ENCODE results near the gene ATRIP.

The ATRIP gene

GRCh38 chr3:48410205-48411040 is 36.1 kb upstream of the ATRIP start:
- no peak for DNase-seq

GRCh38 chr3:48411041-48411588 is 35.4 kb upstream of the ATRIP start:
- no peak for DNase-seq

- no peak for DNase-seq
Measured at GRCh38 chr3:48411606-48412374, 34.7 kb upstream of the ATRIP start.

GRCh38 chr3:48412375-48413001 is 34.0 kb upstream of the ATRIP start:
- DNase-seq: peak; percentile 12

GRCh38 chr3:48413086-48413485 is 33.5 kb upstream of the ATRIP start:
- peak; percentile 21 for DNase-seq

- DNase-seq: peak; percentile 22
Measured at GRCh38 chr3:48413611-48414010, 32.9 kb upstream of the ATRIP start.

- DNase-seq: peak; percentile 15
Measured at GRCh38 chr3:48414376-48415250, 31.9 kb upstream of the ATRIP start.

- DNase-seq: no peak
Measured at GRCh38 chr3:48415251-48415953, 31.1 kb upstream of the ATRIP start.

GRCh38 chr3:48416091-48416505 is 30.4 kb upstream of the ATRIP start:
- DNase-seq: no peak

- DNase-seq: no peak
Measured at GRCh38 chr3:48416546-48416945, 30.0 kb upstream of the ATRIP start.

- DNase-seq: no peak
Measured at GRCh38 chr3:48417529-48418108, 28.9 kb upstream of the ATRIP start.

GRCh38 chr3:48418140-48418539 is 28.4 kb upstream of the ATRIP start:
- no peak for DNase-seq

- no peak for DNase-seq
Measured at GRCh38 chr3:48418651-48419050, 27.9 kb upstream of the ATRIP start.

- no peak for DNase-seq
Measured at GRCh38 chr3:48419149-48419548, 27.4 kb upstream of the ATRIP start.

- DNase-seq: no peak
Measured at GRCh38 chr3:48419597-48419996, 26.9 kb upstream of the ATRIP start.

- DNase-seq: no peak
Measured at GRCh38 chr3:48420561-48420960, 26.0 kb upstream of the ATRIP start.

GRCh38 chr3:48422272-48422671 is 24.3 kb upstream of the ATRIP start:
- DNase-seq: no peak

GRCh38 chr3:48422681-48423080 is 23.9 kb upstream of the ATRIP start:
- no peak for DNase-seq

GRCh38 chr3:48423241-48423882 is 23.2 kb upstream of the ATRIP start:
- DNase-seq: no peak

- DNase-seq: no peak
Measured at GRCh38 chr3:48423883-48424695, 22.4 kb upstream of the ATRIP start.

Measured in femur (tissue), 1 donor.